HG02571 (cell line): Measurements from ENCODE around the gene BICD1.

Source experiments
- ATAC-seq: cut with Tn5 transposase; IDR thresholded peaks from one replicate; pipeline ENCODE4 v1.9.1; 2021; ENCODE audit warnings: mild to moderate bottlenecking, moderate library complexity; ENCODE audit not compliant: unreplicated experiment

The BICD1 gene

GRCh38 chr12:32139064-32139421 is 32.4 kb downstream of the BICD1 start:
- ATAC-seq: peak; percentile 85

GRCh38 chr12:32140877-32141276 is 34.2 kb downstream of the BICD1 start:
- no peak for ATAC-seq

- no peak for ATAC-seq
Measured at GRCh38 chr12:32145096-32145495, 38.4 kb downstream of the BICD1 start.

- peak; percentile 71 for ATAC-seq
Measured at GRCh38 chr12:32146074-32146873, 39.6 kb downstream of the BICD1 start.

- ATAC-seq: no peak
Measured at GRCh38 chr12:32148372-32148771, 41.7 kb downstream of the BICD1 start.

GRCh38 chr12:32149489-32149888 is 42.8 kb downstream of the BICD1 start:
- ATAC-seq: no peak

- no peak for ATAC-seq
Measured at GRCh38 chr12:32151086-32151485, 44.4 kb downstream of the BICD1 start.

GRCh38 chr12:32151552-32151951 is 44.9 kb downstream of the BICD1 start:
- ATAC-seq: no peak

GRCh38 chr12:32155041-32155440 is 48.4 kb downstream of the BICD1 start:
- ATAC-seq: no peak

- ATAC-seq: no peak
Measured at GRCh38 chr12:32155961-32156529, 49.4 kb downstream of the BICD1 start.

GRCh38 chr12:32158525-32158924 is 51.9 kb downstream of the BICD1 start:
- no peak for ATAC-seq

- no peak for ATAC-seq
Measured at GRCh38 chr12:32159381-32159780, 52.7 kb downstream of the BICD1 start.

- no peak for ATAC-seq
Measured at GRCh38 chr12:32159925-32160324, 53.3 kb downstream of the BICD1 start.

GRCh38 chr12:32161058-32161457 is 54.4 kb downstream of the BICD1 start:
- ATAC-seq: no peak

GRCh38 chr12:32163596-32163995 is 56.9 kb downstream of the BICD1 start:
- no peak for ATAC-seq

- ATAC-seq: no peak
Measured at GRCh38 chr12:32166510-32166909, 59.9 kb downstream of the BICD1 start.

GRCh38 chr12:32170437-32170998 is 63.9 kb downstream of the BICD1 start:
- ATAC-seq: no peak

GRCh38 chr12:32171211-32171610 is 64.6 kb downstream of the BICD1 start:
- ATAC-seq: no peak

GRCh38 chr12:32176606-32177005 is 70.0 kb downstream of the BICD1 start:
- ATAC-seq: no peak

- no peak for ATAC-seq
Measured at GRCh38 chr12:32178341-32179010, 71.8 kb downstream of the BICD1 start.

- no peak for ATAC-seq
Measured at GRCh38 chr12:32179011-32179395, 72.4 kb downstream of the BICD1 start.
